Measurements from ENCODE around the gene RASIP1. TPM values are rescaled to one million over a fixed set of nuclear protein-coding genes. Genes with fewer than 3 reads are reported as not detected.

RASIP1 gene
- total and polyA plus RNA-seq, 2 of the 8 experiments (the other 6 are each of a cell fraction or from before 2014, with no cell fraction given): 9.3 to 11.4 TPM

DNA sequence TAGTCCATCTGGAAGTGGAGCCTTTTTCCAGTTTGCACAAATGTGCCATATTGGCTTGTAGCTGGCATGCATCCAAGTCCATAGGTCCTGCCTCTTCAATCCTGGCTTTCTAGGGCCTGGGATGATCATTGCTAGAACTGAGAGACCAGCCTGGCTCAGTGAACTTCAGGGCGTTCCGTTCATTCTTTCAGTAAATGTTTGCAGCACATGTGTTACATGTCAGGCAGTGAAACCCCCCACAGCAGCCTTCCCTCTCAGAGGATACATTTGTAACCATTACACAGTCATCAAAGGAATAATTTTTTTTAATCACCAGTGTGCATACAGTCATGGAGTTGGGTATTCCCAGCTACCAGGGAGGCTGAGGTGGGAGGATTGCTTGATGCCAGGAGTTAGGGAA, 35.0 kb downstream of the RASIP1 start:
- Histone ChIP-seq H3K23me2 (ENCODE audit: low read depth, low read length) (peaks cover 2% of the 10 kb centered on the region; the same call in 1 of the 2 replicates), H4K91ac (replicated peaks; ENCODE audit: insufficient read length, low read length) (no peak overlapping the region), H2AFZ (ENCODE audit: low read length) (no peak overlapping the region), H2BK15ac (ENCODE audit: low read length) (no peak overlapping the region), H3K27ac (ENCODE audit: low read depth, low read length) (no peak overlapping the region), H3K4ac (replicated peaks; ENCODE audit: insufficient read length, low read depth, low read length) (no peak overlapping the region), H3K27me3 (replicated peaks in 1 of 4; ENCODE audit: control insufficient read depth in 3 of 4, extremely low read depth in 1 of 4, insufficient read depth in 3 of 4, low read length in 3 of 4) (no peaks in the 10 kb centered on the region), H2BK20ac (ENCODE audit: low read length) (no peak overlapping the region), H3K56ac (replicated peaks; ENCODE audit: insufficient read length, low read depth, low read length) (no peak overlapping the region), H3K79me1 (ENCODE audit: low read depth, low read length) (no peaks in the 10 kb centered on the region), H3K36me3 (ENCODE audit: control insufficient read depth in 2 of 4, insufficient read depth in 4 of 4, low read length in 3 of 4) (peaks cover 0 to 8% (median 3%) of the 10 kb centered on the region in 4 experiments; a peak in 4 of 8 replicates), H2BK120ac (replicated peaks; ENCODE audit: low read depth, low read length) (no peak overlapping the region), H2AK5ac (ENCODE audit: low read depth, low read length) (no peak overlapping the region), H3K9ac (replicated peaks in 1 of 4; ENCODE audit: extremely low read depth in 1 of 4, low read depth in 3 of 4, low read length in 3 of 4) (no peak overlapping the region), H3K23ac (ENCODE audit: insufficient read length) (no peak overlapping the region), H3K79me2 (ENCODE audit: control insufficient read depth in 1 of 2, insufficient read depth in 2 of 2, low read length in 2 of 2) (no peaks in the 10 kb centered on the region), H4K5ac (ENCODE audit: insufficient read length, low read depth, low read length) (no peak overlapping the region), H4K8ac (ENCODE audit: extremely low read depth, insufficient read depth, low read length) (no peak overlapping the region), H3K4me3 (ENCODE audit: extremely low read depth in 1 of 4, insufficient read depth in 2 of 4, low read depth in 3 of 4, low read length in 4 of 4) (no peak overlapping the region), H3K14ac (ENCODE audit: insufficient read length) (no peak overlapping the region), H3K18ac (ENCODE audit: extremely low read depth, low read length) (no peak overlapping the region), H3K4me2 (ENCODE audit: insufficient read depth in 1 of 2, low read depth in 2 of 2, low read length in 2 of 2) (no peak overlapping the region), H3K4me1 (replicated peaks in 1 of 4; ENCODE audit: control insufficient read depth in 3 of 4, insufficient read depth in 4 of 4, low read length in 3 of 4) (peaks cover 0 to 3% (median 0%) of the 10 kb centered on the region in 4 experiments; a peak in 1 of 7 replicates), H4K20me1 (replicated peaks in 1 of 2; ENCODE audit: control insufficient read depth in 1 of 2, insufficient read depth in 2 of 2, low read length in 2 of 2) (peaks cover 0 to 2% of the 10 kb centered on the region in 2 experiments), H2BK12ac (ENCODE audit: low read depth, low read length) (no peak overlapping the region), H3K9me3 (ENCODE audit: insufficient read depth in 2 of 2, low read depth in 1 of 2, low read length in 1 of 2) (peaks cover 0 to 4% of the 10 kb centered on the region in 2 experiments; a peak in 1 of 4 replicates), H2BK5ac (ENCODE audit: low read depth, low read length) (no peak overlapping the region)
- FAIRE-seq (no peak), DNase-seq (ENCODE audit: low read depth in 1 of 2, low spot score in 2 of 2) (no peak)
- 41% methylated on average over 2 of the region's 2 CpGs; no CpG with 5 or more reads in 1 of the 2 experiments for WGBS, 2 experiments (ENCODE audit: extremely low coverage in 1 of 2, insufficient coverage in 1 of 2, insufficient read length in 1 of 2, insufficient replicate concordance in 2 of 2, low coverage in 1 of 2, low lambda C conversion rate in 2 of 2, missing lambda C conversion rate in 1 of 2)
- TF ChIP-seq RAD21 (IDR thresholded peaks at IDR 0.05 in 1 of 2, conservative IDR thresholded peaks at IDR 0.05 in 1 of 2; ENCODE audit: low read depth in 2 of 2, low read length in 2 of 2): no peak
- CTCF ChIA-PET (ENCODE audit: partially characterized antibody): interaction anchor here (0.6 to 9.4 kb wide), 3 partner anchors 7 to 52 kb away, joined by 3 to 42 read pairs (median 3); no protein-coding TSS in a partner anchor
- POLR2A ChIA-PET (ENCODE audit: partially characterized antibody): interaction anchor here (2.0 to 3.6 kb wide), 2 partner anchors 9 to 59 kb away, joined by 4 to 10 read pairs; partner anchors contain the start of genes CA11 and FUT2

All from H1 (cell line).